Measurements from ENCODE around the gene RABL2B. TPM values are rescaled to one million over a fixed set of nuclear protein-coding genes. Genes with fewer than 3 reads are reported as not detected.

RABL2B gene
- total RNA-seq, 3 donors from 2014 or later (not counting 1 experiment from before 2014, with no cell fraction given): 56.3 to 61.5 (median 58.5) TPM

DNA sequence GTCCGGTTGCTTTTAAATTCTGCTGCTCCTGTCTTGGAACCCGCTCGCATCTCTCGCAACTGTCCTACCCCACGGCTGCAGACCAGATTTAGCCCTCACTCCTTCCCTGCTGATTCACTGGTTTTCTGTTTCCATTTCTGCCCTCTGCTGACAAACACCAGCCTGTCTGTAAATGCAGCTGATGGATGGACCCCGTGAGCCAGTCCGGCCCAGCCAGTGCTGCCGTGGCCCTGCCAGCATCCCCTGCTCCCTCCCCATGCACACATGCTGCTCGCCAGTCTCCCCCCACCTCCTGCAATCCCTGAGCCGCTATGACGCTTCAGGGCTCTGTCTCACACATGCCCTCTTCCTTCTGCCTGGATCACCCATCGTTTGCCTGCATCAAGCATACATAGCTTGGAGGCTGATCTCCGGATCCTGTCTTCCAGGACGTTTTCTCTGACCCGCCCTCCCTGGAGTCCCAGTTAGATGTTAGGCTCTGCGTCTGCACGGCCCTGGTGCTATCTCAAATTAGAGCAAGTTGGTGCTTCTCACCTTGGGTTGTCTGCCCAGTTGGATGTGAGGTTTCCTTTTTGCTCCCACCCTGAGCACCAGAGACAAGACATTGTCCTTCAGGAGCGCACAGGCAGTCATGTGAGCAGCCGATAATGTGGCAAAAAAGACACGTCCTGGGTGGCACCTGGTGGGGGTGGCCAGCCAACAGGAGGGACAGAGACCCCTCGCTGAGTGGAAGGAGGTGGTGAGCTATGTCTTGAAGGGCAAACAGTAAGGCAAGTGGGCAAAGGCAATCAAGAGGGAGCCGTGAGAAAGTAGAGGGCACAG is 49.7 kb downstream of the RABL2B start:
- no peak overlapping the region for H3K4me3 ChIP-seq (ENCODE audit: low read length)
- intact Hi-C loops (cut with micrococcal nuclease): no loop called here
- H3K36me3 Mint-ChIP-seq: no peaks in the 10 kb centered on the region
- no peaks in the 10 kb centered on the region for H3K36me3 ChIP-seq (ENCODE audit: control insufficient read depth, insufficient read depth, low read length)
- H3K27me3 ChIP-seq (ENCODE audit: control insufficient read depth, insufficient read depth, low read length): no peaks in the 10 kb centered on the region
- no peaks in the 10 kb centered on the region for H3K4me1 ChIP-seq (ENCODE audit: control insufficient read depth, insufficient read depth, low read length)
- DNase-seq (peak in 1 of 2 donors; percentile 10), ATAC-seq (no peak)
- H3K27ac Mint-ChIP-seq: peak overlapping the region in 1 of 2 donors; percentile 55
- H3K9me3 ChIP-seq (ENCODE audit: control insufficient read depth, insufficient read depth, low read length): no peaks in the 10 kb centered on the region
- H3K27me3 Mint-ChIP-seq (ENCODE audit: low read depth in 2 of 2): peaks cover 9% of the 10 kb centered on the region in 2 donors
- no peaks in the 10 kb centered on the region for H3K9me3 Mint-ChIP-seq
- H3K4me3 Mint-ChIP-seq: no peak overlapping the region
- WGBS (ENCODE audit: insufficient coverage): 85% methylated on average over 22 of the region's 22 CpGs
- H3K4me1 Mint-ChIP-seq: peaks cover 5 to 11% of the 10 kb centered on the region in 2 donors
- TF ChIP-seq, protein P1, sequence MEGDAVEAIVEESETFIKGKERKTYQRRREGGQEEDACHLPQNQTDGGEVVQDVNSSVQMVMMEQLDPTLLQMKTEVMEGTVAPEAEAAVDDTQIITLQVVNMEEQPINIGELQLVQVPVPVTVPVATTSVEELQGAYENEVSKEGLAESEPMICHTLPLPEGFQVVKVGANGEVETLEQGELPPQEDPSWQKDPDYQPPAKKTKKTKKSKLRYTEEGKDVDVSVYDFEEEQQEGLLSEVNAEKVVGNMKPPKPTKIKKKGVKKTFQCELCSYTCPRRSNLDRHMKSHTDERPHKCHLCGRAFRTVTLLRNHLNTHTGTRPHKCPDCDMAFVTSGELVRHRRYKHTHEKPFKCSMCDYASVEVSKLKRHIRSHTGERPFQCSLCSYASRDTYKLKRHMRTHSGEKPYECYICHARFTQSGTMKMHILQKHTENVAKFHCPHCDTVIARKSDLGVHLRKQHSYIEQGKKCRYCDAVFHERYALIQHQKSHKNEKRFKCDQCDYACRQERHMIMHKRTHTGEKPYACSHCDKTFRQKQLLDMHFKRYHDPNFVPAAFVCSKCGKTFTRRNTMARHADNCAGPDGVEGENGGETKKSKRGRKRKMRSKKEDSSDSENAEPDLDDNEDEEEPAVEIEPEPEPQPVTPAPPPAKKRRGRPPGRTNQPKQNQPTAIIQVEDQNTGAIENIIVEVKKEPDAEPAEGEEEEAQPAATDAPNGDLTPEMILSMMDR (IDR thresholded peaks at IDR 0.05): no peak
- no peak overlapping the region for H3K27ac ChIP-seq (ENCODE audit: low read length)

DNA sequence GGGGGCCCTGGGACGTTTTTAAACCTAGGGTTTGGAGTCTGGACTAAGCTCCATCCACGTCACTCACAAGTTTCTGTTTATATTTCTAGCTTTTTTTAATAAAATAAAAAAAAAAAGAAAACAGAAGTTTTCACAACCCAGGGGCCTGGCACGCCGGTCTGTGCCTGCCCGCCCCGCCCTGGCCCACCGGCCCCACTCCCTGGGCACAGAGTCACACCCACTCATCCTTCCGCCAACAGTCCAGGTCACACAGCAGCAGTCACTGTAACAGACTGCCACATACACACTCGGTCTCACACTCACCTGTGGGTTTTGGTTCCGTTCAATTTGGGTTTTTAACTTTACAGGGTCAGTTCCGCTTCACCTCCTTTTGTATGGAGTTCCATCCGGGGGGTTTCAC is 50.8 kb downstream of the RABL2B start:
- Histone ChIP-seq H3K36me3 (ENCODE audit: control insufficient read depth, insufficient read depth, low read length) (no peaks in the 10 kb centered on the region), H3K27ac (ENCODE audit: low read length) (no peak overlapping the region), H3K4me3 (ENCODE audit: low read length) (no peak overlapping the region), H3K4me1 (ENCODE audit: control insufficient read depth, insufficient read depth, low read length) (no peaks in the 10 kb centered on the region), H3K27me3 (ENCODE audit: control insufficient read depth, insufficient read depth, low read length) (no peaks in the 10 kb centered on the region), H3K9me3 (ENCODE audit: control insufficient read depth, insufficient read depth, low read length) (no peaks in the 10 kb centered on the region)
- TF ChIP-seq, protein P1 (IDR thresholded peaks at IDR 0.05): no peak
- Mint-ChIP-seq H3K36me3 (no peaks in the 10 kb centered on the region), H3K4me3 (no peak overlapping the region), H3K27ac (no peak overlapping the region), H3K4me1 (peaks cover 5 to 11% of the 10 kb centered on the region in 2 donors), H3K27me3 (ENCODE audit: low read depth in 2 of 2) (peaks cover 6 to 9% of the 10 kb centered on the region in 2 donors), H3K9me3 (no peaks in the 10 kb centered on the region)
- intact Hi-C loops (cut with micrococcal nuclease): no loop called here
- 86% methylated on average over 10 of the region's 12 CpGs for WGBS (ENCODE audit: insufficient coverage)
- DNase-seq (peak in 1 of 2 donors; percentile 4), ATAC-seq (no peak)

DNA sequence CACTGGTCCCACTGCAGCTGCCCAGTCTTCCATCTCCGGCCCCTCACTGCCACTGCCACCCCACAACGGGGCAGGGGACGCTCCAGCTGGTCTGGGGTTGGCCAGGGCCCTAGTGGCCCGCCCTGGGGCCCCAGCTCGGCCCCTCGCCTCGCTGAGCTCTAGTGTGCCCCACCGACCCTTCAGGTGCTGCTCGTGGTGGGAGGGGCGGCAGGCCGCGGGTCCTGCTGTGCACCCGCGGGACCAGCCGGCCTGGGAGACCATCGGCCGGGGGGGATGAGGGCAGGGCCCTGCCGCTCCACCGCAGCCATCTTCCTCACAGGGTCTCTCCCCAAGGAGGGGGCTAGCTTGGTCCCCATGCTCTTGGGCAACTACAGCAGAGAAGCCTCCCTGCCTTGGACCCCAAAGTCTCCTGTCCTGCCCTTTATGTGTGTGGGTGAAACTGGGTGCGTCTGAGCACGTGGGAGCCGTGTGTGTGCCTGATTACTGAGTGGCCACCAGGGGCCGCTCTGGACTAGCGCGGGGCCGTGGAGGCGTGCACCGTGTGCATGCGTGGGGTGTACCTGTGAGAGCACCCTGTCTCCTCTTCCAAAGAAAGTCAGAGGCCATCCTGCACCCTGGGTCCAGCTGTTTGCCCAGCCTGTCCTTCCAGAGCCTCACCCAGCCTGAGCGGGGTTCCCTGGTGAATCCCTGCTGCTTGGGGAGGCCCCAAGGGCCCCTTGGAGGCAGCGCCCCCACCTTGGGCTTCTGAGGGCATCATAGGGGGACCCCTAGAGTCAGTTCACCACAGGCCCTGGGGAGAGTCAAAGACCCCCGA is 51.4 kb downstream of the RABL2B start:
- H3K27ac Mint-ChIP-seq: no peak overlapping the region

More for the DNA sequence above, 51.4 kb downstream of the RABL2B start:
- 81% methylated on average over 32 of the region's 32 CpGs for WGBS (ENCODE audit: insufficient coverage)
- no peaks in the 10 kb centered on the region for H3K36me3 Mint-ChIP-seq
- H3K27me3 Mint-ChIP-seq (ENCODE audit: low read depth in 2 of 2): peaks cover 6 to 9% of the 10 kb centered on the region in 2 donors
- TF ChIP-seq, protein P1 (IDR thresholded peaks at IDR 0.05): no peak
- no peak overlapping the region for H3K27ac ChIP-seq (ENCODE audit: low read length)
- intact Hi-C loops (cut with micrococcal nuclease): no loop called here
- DNase-seq: peak; percentile 10 to 78
- no peaks in the 10 kb centered on the region for H3K9me3 ChIP-seq (ENCODE audit: control insufficient read depth, insufficient read depth, low read length)
- H3K9me3 Mint-ChIP-seq: no peaks in the 10 kb centered on the region
- peak in 2 of 3 donors; percentile 52 to 65 for ATAC-seq
- H3K36me3 ChIP-seq (ENCODE audit: control insufficient read depth, insufficient read depth, low read length): no peaks in the 10 kb centered on the region
- H3K4me1 ChIP-seq (ENCODE audit: control insufficient read depth, insufficient read depth, low read length): no peaks in the 10 kb centered on the region
- no peaks in the 10 kb centered on the region for H3K27me3 ChIP-seq (ENCODE audit: control insufficient read depth, insufficient read depth, low read length)
- no peak overlapping the region for H3K4me3 ChIP-seq (ENCODE audit: low read length)
- H3K4me3 Mint-ChIP-seq: no peak overlapping the region
- H3K4me1 Mint-ChIP-seq: peaks cover 5 to 11% of the 10 kb centered on the region in 2 donors
